MCF 10A (cell line): ENCODE measurements around the gene PTH1R. TPM values are rescaled to one million over a fixed set of nuclear protein-coding genes. Genes with fewer than 3 reads are reported as not detected.

Experiments
- BruUV-seq: library from RNA; stranded (reverse); fragments of 400-500 nt; replicated peaks from 2 replicates; lab custom pipeline; 2021; lab: Mats Ljungman, UMichigan
- CTCF ChIA-PET: fragments of 300-600 bp; sonication (Branson Sonifier 250); formaldehyde crosslinking; extraction: SDS; loops from one replicate; lab custom pipeline; 2021; ENCODE audit warnings: antibody characterized with exemption, inconsistent platforms; lab: Yijun Ruan, JAX
- POLR2A ChIA-PET: fragments of 300-600, 350-650 bp; sonication (Branson Sonifier 250); formaldehyde crosslinking; extraction: SDS; loops from one replicate; lab custom pipeline; 2020; ENCODE audit warnings: antibody characterized with exemption, inconsistent platforms; lab: Yijun Ruan, JAX
- DNase-seq: peaks from one replicate; pipeline ENCODE4 v3.0.0-alpha.2; 2018; ENCODE audit not compliant: unreplicated experiment
- H3K27ac Mint-ChIP-seq: one replicate; pipeline ENCODE4 v1.8.0; 2022; ENCODE audit warnings: mild to moderate bottlenecking, low read depth, mixed read lengths; ENCODE audit not compliant: unreplicated experiment
- H3K27me3 Mint-ChIP-seq: one replicate; pipeline ENCODE4 v1.8.0; 2022; ENCODE audit warnings: mixed read lengths; ENCODE audit not compliant: insufficient read depth, unreplicated experiment
- H3K36me3 Mint-ChIP-seq: one replicate; pipeline ENCODE4 v1.8.0; 2022; ENCODE audit warnings: mild to moderate bottlenecking, moderate library complexity, mixed read lengths; ENCODE audit not compliant: insufficient read depth, unreplicated experiment
- H3K4me1 Mint-ChIP-seq: one replicate; pipeline ENCODE4 v1.8.0; 2022; ENCODE audit warnings: mixed read lengths; ENCODE audit not compliant: insufficient read depth, unreplicated experiment
- H3K4me3 Mint-ChIP-seq: one replicate; pipeline ENCODE4 v1.8.0; 2022; ENCODE audit warnings: mild to moderate bottlenecking, moderate library complexity, mixed read lengths; ENCODE audit not compliant: unreplicated experiment
- H3K9me3 Mint-ChIP-seq: one replicate; pipeline ENCODE4 v1.8.0; 2022; ENCODE audit warnings: mixed read lengths; ENCODE audit not compliant: unreplicated experiment
- intact Hi-C: fragments of 100-400 bp; cut with micrococcal nuclease; formaldehyde crosslinking; loops from 2 replicates; pipeline ENCODE4 v1.14.1; 2022
- total RNA-seq: library from RNA; stranded (reverse); gene quantifications from 2 replicates; pipeline ENCODE4 v1.2.3, GENCODE V29; 2022
- TF ChIP-seq, protein P1 (sequence below): fragments of 200-600 bp; IDR thresholded peaks from one replicate; pipeline ENCODE4 v1.8.0; 2022; ENCODE audit warnings: antibody characterized with exemption, mild to moderate bottlenecking; ENCODE audit not compliant: unreplicated experiment

Gene PTH1R
- total RNA-seq, 1 experiment from 2014 or later, result not detected

DNA sequence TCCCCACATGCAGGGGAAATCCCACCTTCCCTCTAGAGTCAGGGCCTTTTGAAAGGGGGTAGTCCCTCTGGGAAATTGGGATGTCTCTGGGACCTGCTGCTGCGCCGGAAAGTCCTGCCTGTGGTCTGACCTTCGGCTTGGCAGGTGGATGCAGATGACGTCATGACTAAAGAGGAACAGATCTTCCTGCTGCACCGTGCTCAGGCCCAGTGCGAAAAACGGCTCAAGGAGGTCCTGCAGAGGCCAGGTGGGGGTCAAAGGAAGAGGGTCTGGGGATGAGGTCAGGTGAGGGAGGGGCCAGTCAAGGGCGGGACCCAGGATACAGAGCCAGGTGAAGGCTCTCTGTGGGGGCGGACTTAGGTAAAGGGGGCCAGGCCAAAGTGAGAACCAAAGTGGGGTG is 16.2 kb downstream of the PTH1R start:
- no peak overlapping the region for H3K27ac Mint-ChIP-seq
- H3K4me3 Mint-ChIP-seq, result no peak overlapping the region
- TF ChIP-seq, protein P1, sequence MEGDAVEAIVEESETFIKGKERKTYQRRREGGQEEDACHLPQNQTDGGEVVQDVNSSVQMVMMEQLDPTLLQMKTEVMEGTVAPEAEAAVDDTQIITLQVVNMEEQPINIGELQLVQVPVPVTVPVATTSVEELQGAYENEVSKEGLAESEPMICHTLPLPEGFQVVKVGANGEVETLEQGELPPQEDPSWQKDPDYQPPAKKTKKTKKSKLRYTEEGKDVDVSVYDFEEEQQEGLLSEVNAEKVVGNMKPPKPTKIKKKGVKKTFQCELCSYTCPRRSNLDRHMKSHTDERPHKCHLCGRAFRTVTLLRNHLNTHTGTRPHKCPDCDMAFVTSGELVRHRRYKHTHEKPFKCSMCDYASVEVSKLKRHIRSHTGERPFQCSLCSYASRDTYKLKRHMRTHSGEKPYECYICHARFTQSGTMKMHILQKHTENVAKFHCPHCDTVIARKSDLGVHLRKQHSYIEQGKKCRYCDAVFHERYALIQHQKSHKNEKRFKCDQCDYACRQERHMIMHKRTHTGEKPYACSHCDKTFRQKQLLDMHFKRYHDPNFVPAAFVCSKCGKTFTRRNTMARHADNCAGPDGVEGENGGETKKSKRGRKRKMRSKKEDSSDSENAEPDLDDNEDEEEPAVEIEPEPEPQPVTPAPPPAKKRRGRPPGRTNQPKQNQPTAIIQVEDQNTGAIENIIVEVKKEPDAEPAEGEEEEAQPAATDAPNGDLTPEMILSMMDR, result no peak
- peaks cover 15% of the 10 kb centered on the region for H3K27me3 Mint-ChIP-seq
- ChIA-PET POLR2A (interaction anchor here (0.6 to 1.1 kb wide), 2 partner anchors 91 to 376 kb away, joined by 3 read pairs; no protein-coding TSS in a partner anchor), CTCF (interaction anchor here (0.7 to 1.3 kb wide), 5 partner anchors 8 to 265 kb away, joined by 3 to 4 read pairs (median 3); no protein-coding TSS in a partner anchor)
- intact Hi-C loops, result no loop called here
- no peaks in the 10 kb centered on the region for H3K4me1 Mint-ChIP-seq
- BruUV-seq, result no TSS peak
- H3K9me3 Mint-ChIP-seq, result no peaks in the 10 kb centered on the region
- H3K36me3 Mint-ChIP-seq, result peaks cover 6% of the 10 kb centered on the region
- DNase-seq, result no peak

DNA sequence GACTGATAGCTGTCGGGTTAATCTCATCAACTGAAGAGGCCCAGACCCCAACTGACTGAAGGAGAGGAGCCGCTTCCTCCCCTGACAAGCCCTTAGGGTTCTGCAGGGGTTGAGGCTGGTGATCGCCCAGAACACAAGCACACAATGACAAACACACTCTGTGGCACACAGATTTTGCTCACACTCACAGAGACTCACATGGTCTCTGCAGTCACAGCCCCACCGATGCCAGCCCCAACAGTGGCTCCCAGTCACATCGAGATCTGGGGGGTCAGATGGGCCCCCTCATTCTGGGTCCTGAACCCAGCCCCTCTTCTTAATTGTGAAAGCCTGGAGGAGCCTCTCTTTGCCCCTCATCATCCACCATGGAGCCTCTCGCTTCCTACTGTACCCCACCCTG is 16.7 kb downstream of the PTH1R start:
- H3K9me3 Mint-ChIP-seq, result no peaks in the 10 kb centered on the region
- no peak overlapping the region for H3K4me3 Mint-ChIP-seq
- H3K4me1 Mint-ChIP-seq, result no peaks in the 10 kb centered on the region
- H3K27ac Mint-ChIP-seq, result no peak overlapping the region
- intact Hi-C loops, result no loop called here
- POLR2A ChIA-PET, result interaction anchor here (0.6 kb wide), 1 partner anchor 90 kb away, joined by 3 read pairs; no protein-coding TSS in a partner anchor
- CTCF ChIA-PET, result interaction anchor here (0.7 to 2.4 kb wide), 10 partner anchors 8 to 432 kb away, joined by 3 to 19 read pairs (median 6); no protein-coding TSS in a partner anchor
- no peak for DNase-seq
- H3K27me3 Mint-ChIP-seq, result peaks cover 15% of the 10 kb centered on the region
- peaks cover 1% of the 10 kb centered on the region for H3K36me3 Mint-ChIP-seq
- TF ChIP-seq, protein P1, result no peak
- no TSS peak for BruUV-seq

DNA sequence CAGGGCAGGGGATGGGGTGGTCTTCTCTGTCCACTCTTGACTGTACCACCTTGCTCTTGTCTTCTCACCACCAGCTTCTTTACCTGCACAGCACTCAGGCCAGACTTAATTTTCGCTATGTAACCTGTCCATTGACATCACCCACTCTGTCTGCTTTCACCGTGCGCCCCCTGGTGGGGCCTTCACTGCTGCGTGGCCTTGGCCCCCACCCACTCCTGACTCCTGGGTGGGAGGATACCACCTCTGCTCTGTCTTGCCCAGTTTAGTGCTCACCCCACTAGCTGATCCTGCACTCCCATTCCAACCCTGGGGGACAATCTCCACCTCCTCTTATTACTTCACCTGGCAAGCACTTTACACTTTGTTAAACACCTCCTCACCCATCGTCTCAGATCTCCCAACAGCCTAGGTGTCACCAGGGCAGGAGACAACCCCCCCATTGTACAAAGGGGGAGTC is 17.7 kb downstream of the PTH1R start:
- ChIA-PET CTCF (interaction anchor here (0.5 to 2.4 kb wide), 19 partner anchors 9 to 443 kb away, joined by 3 to 19 read pairs (median 4); no protein-coding TSS in a partner anchor), POLR2A (no interaction called here)
- Mint-ChIP-seq H3K27me3 (peaks cover 15% of the 10 kb centered on the region), H3K9me3 (no peaks in the 10 kb centered on the region), H3K4me3 (no peak overlapping the region), H3K36me3 (no peaks in the 10 kb centered on the region), H3K4me1 (no peaks in the 10 kb centered on the region), H3K27ac (no peak overlapping the region)
- no TSS peak for BruUV-seq
- intact Hi-C loops, result loop anchor here (1.0 to 5.0 kb wide), 3 partner anchors 29 to 190 kb away; no protein-coding TSS in a partner anchor
- TF ChIP-seq, protein P1, result peak; percentile 89
- DNase-seq, result peak; percentile 59

DNA sequence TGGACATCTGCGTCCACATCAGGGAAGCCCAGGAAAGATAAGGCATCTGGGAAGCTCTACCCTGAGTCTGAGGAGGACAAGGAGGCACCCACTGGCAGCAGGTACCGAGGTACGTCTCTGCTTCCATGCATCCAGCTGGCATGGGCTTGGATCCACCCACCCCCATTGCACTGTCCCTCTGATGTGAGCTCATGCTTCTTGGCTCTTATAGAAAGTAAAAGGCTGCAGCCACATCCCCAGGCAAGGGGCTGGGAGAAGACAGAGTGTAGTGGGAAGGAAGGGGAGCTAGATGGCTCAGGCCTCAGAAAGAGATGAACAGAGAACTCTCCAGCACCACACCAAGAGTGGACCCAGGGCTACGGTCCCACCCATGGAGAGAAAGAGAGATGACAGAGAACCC is 18.2 kb downstream of the PTH1R start:
- intact Hi-C loops, result loop anchor here (1.0 to 5.0 kb wide), 3 partner anchors 29 to 190 kb away; no protein-coding TSS in a partner anchor
- H3K4me1 Mint-ChIP-seq, result no peaks in the 10 kb centered on the region
- BruUV-seq, result no TSS peak
- no peaks in the 10 kb centered on the region for H3K9me3 Mint-ChIP-seq
- H3K36me3 Mint-ChIP-seq, result no peaks in the 10 kb centered on the region
- H3K4me3 Mint-ChIP-seq, result no peak overlapping the region
- TF ChIP-seq, protein P1, result no peak
- no peak for DNase-seq
- no peak overlapping the region for H3K27ac Mint-ChIP-seq
- POLR2A ChIA-PET, result no interaction called here
- CTCF ChIA-PET, result interaction anchor here (0.6 to 2.4 kb wide), 12 partner anchors 10 to 334 kb away, joined by 3 to 19 read pairs (median 4); no protein-coding TSS in a partner anchor
- peaks cover 14% of the 10 kb centered on the region for H3K27me3 Mint-ChIP-seq
